Coronary artery (tissue), 2 donors: ENCODE data around the gene ZFAND6.
"Not testable (repeated sequence)": the region's sequence is repeated elsewhere in the genome, so short reads cannot be mapped to it uniquely, and the experiment has no call there.

ENCODE experiments used
- DNase-seq: peaks from one replicate; pipeline ENCODE4 v3.0.0-alpha.2; 2017; ENCODE audit warnings: low spot score
- H3K27ac ChIP-seq, 2 donors: fragments of 200-600 bp; sonication (generic); one replicate each; pipeline ENCODE4 v1.5.1; 2016 to 2019
- H3K4me3 ChIP-seq: fragments of 200-600 bp; sonication (generic); 2 replicates; pipeline ENCODE4 v1.5.1; 2016; ENCODE audit warnings: mild to moderate bottlenecking, moderate library complexity
- TF ChIP-seq, protein P1 (sequence below): fragments of 200-600 bp; sonication (generic); IDR thresholded peaks from one replicate; pipeline ENCODE4 v1.5.1; 2019; ENCODE audit warnings: antibody characterized with exemption

Gene ZFAND6

DNA sequence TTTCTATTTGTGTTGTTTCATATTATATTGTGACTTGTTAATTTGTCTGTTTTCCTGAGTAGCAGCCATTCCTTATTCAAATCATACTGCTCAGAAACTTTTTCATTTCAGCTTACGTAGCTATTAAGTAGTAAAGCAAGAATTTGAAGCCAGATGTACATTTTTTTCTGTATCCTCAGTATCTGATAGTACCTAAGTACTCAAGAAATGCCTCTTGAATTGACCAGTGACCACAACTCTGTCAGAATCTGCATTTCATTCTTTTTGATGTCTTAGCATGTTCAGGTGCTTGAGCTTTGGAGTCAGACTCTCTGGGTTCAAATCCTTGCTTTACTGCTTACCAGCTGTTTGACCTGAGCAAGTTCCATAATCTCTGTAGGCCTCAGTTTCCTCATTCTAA is 30.6 kb downstream of the ZFAND6 start:
- no peak overlapping the region for H3K4me3 ChIP-seq
- H3K27ac ChIP-seq = no peak overlapping the region
- no peak for DNase-seq
- TF ChIP-seq, protein P1, sequence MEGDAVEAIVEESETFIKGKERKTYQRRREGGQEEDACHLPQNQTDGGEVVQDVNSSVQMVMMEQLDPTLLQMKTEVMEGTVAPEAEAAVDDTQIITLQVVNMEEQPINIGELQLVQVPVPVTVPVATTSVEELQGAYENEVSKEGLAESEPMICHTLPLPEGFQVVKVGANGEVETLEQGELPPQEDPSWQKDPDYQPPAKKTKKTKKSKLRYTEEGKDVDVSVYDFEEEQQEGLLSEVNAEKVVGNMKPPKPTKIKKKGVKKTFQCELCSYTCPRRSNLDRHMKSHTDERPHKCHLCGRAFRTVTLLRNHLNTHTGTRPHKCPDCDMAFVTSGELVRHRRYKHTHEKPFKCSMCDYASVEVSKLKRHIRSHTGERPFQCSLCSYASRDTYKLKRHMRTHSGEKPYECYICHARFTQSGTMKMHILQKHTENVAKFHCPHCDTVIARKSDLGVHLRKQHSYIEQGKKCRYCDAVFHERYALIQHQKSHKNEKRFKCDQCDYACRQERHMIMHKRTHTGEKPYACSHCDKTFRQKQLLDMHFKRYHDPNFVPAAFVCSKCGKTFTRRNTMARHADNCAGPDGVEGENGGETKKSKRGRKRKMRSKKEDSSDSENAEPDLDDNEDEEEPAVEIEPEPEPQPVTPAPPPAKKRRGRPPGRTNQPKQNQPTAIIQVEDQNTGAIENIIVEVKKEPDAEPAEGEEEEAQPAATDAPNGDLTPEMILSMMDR = no peak

DNA sequence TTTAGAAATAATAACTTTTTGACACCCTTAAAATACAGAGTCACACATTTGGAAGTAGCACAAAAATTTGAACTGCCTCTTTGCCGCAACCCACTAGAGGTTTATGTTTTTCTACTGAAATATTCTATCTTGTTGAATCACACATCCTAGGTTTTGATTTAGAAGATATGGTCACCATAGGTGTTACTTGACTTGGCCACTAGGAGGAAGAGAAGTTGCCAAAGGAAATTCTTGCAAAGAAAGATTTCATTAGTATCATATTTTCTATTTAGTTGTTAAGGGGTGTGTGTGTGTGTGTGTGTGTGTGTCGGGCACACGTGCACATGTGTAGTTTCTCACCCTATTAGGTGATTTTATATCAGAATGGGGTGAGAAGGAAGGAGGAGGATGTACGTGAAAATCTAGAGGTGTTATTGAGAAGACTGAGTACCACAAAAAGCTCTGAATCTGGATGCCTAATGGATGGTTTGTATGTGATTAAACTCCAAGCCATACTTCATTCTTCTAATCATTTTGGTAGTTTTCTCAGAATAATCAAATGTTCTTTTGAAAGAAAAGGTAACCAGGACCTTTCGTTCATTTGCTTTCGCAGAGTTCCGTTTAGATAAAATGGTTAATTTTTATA is 31.5 kb downstream of the ZFAND6 start:
- Histone ChIP-seq H3K4me3 (no peak overlapping the region), H3K27ac (no peak overlapping the region)
- DNase-seq = no peak
- TF ChIP-seq, protein P1 = no peak

DNA sequence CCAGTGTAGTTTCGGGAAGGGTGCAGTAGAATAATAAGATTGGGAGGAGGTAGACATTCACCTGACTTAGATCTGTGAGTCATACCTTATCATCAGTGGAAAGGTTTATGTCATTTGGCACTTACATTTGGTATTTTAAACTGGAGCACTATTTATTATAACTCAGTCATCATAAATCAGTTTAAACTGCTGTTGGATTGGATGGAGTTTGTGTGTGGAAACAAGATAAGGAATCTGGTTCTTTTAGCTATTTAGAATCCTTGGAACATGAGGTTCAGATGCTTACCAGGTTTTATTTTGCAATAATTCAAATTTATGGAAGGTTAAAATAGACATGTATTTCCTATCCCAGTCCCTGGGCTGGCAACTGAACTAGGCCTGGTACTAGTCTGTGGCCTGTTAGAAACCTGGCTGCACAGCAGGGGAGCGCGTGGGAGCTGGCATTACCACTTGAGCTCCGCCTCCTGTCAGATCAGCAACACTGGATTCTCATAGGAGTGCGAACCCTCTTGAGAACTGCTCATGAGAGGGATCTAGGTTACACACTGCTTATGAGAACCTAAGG is 34.5 kb downstream of the ZFAND6 start:
- TF ChIP-seq, protein P1 = no peak
- H3K27ac ChIP-seq = no peak overlapping the region
- no peak for DNase-seq
- H3K4me3 ChIP-seq = no peak overlapping the region

DNA sequence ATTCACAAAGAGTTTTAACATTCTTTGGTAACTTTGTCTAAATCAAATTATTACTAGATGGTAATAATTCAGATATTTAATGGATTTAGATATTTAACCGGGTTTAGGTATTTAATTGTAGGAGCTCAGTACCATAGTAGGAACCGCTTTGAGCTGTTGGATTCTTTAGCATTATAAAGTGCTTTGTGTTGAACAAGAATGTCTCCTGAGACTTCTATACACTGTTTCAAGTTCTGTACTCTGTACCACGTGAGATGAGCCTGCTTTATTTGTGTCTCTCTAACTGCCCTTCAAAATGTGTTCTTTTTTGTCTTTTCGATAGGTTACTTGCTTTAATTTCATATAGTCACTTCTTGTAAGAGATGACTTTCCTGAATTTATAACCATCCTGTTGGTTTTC is 36.0 kb downstream of the ZFAND6 start:
- DNase-seq = no peak
- Histone ChIP-seq H3K27ac (no peak overlapping the region), H3K4me3 (no peak overlapping the region)
- TF ChIP-seq, protein P1 = no peak

DNA sequence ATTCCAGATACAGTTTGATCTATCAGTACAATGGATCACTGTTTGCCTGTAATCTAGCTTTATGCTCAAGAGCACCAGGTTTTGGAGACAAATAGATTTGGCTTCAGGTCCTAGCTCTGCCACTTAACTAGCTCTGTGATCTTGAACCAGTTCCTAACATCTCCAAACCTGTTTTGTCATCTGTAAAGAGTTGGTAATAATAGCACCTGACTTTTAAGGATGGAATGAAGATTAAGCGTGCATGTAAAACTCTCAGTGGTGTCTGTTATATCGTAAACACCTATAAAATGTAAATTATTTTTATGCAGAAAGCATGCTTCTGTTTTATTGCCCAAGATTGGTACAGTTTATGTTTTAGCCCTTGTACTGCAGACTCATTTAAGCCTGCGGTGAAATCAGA is 36.5 kb downstream of the ZFAND6 start:
- TF ChIP-seq, protein P1 = no peak
- H3K27ac ChIP-seq = no peak overlapping the region
- no peak for DNase-seq

DNA sequence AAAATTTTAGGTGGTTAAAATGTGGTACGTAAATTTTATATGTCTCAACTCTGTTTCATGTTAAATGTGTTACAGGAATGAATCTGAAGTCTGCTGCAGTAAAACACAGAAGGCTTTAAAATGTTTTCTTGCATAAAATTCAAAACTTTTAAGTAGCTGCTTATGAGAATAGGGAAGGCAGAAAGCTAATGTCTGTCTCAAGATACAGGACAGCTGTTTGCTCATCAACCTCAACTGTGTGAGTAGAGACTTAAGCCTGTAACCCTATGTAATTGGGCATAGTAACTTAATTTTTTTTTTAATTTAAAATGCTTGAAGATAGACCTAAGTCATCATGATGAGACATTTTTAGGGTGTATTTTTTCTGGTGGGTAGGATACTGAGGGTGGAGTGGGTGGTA is 38.9 kb downstream of the ZFAND6 start:
- Histone ChIP-seq H3K27ac (no peak overlapping the region), H3K4me3 (no peak overlapping the region)
- DNase-seq = no peak
- TF ChIP-seq, protein P1 = no peak

More for the DNA sequence above, 36.5 kb downstream of the ZFAND6 start:
- no peak overlapping the region for H3K4me3 ChIP-seq

DNA sequence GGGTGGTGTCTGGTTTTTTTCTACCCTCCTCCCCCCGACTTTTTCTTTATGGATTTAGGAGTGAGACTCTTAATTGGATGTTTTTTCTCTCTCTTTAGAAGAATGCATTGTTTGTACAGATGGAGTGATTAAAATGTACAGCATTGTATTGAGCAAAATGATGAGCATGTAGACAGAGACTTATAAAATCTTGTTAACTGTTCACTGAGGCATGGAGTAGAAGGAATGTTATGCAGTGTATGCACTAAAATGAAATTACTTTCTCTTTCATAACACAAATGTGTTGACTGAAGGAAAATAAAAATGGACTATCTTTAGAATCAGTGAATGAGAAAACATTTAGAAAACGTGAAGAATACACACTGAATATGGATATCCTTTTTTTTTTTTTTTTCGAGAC is 39.8 kb downstream of the ZFAND6 start:
- DNase-seq = no peak

DNA sequence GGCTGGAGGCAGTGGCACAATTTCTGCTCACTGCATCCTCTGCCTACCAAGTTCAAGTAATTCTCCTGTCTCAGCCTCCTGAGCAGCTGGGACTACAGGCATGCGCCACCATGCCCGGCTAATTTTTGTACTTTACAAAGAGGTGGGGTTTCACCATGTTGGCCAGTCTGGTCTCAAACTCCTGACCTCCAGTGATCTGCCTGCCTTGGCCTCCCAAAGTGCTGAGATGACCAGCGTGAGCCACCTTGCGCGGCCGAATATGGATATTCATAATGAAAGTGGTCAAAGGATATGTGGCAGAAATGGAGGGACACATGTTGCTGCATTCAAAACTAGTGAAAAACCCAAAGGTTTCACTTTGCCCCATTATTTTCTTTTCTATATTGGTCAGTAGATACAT is 40.2 kb downstream of the ZFAND6 start:
- not testable (repeated sequence) for H3K4me3 ChIP-seq, H3K27ac ChIP-seq, DNase-seq

More for the DNA sequence above, 39.8 kb downstream of the ZFAND6 start:
- TF ChIP-seq, protein P1 = no peak
- Histone ChIP-seq H3K27ac (no peak overlapping the region), H3K4me3 (no peak overlapping the region)
